ENCODE measurements around the gene CTAG2. TPM values are rescaled to one million over a fixed set of nuclear protein-coding genes. Genes with fewer than 3 reads are reported as not detected.

Gene CTAG2
- total and polyA plus RNA-seq, 2 donors (not counting 1 experiment from before 2014, with no cell fraction given): not detected

- Histone ChIP-seq H3K36me3 (replicated peaks in 1 of 2; ENCODE audit: control extremely low read depth in 1 of 2, control insufficient read depth in 1 of 2, extremely low read depth in 1 of 2, insufficient read depth in 2 of 2, low read length in 1 of 2) (no peaks in the 10 kb centered on the region), H3K4me2 (replicated peaks; ENCODE audit: low read depth, low read length, poor library complexity, severe bottlenecking) (no peak overlapping the region), H3K4me3 (ENCODE audit: control extremely low read depth in 1 of 5, extremely low read depth in 1 of 5, insufficient read depth in 1 of 5, low read depth in 2 of 5, low read length in 4 of 5) (no peak overlapping the region), H3K4me1 (ENCODE audit: control insufficient read depth in 2 of 2, insufficient read depth in 2 of 2, low read length in 2 of 2) (no peaks in the 10 kb centered on the region), H2AFZ (ENCODE audit: insufficient read depth, low read depth, low read length, poor library complexity, severe bottlenecking) (no peak overlapping the region), H3K79me2 (ENCODE audit: control insufficient read depth, insufficient read depth, low read length) (no peaks in the 10 kb centered on the region), H4K20me1 (ENCODE audit: control insufficient read depth, insufficient read depth, low read length, poor library complexity, severe bottlenecking) (no peaks in the 10 kb centered on the region), H3K9me3 (ENCODE audit: control extremely low read depth in 1 of 3, control insufficient read depth in 2 of 3, insufficient read depth in 1 of 3, low read length in 2 of 3) (no peaks in the 10 kb centered on the region), H3K27me3 (replicated peaks in 1 of 4; ENCODE audit: control extremely low read depth in 1 of 4, control insufficient read depth in 3 of 4, insufficient read depth in 4 of 4, low read length in 3 of 4) (no peaks in the 10 kb centered on the region), H3K27ac (ENCODE audit: low read length in 2 of 2) (no peak overlapping the region), H3K9ac (ENCODE audit: low read length) (no peak overlapping the region)
- 20% methylated on average over 1 of the region's 13 CpGs for WGBS (ENCODE audit: insufficient coverage)
- H3K27me3 Mint-ChIP-seq: no peaks in the 10 kb centered on the region
- H3K27ac Mint-ChIP-seq: no peak overlapping the region
- POLR2A ChIA-PET: no interaction called here
- intact Hi-C loops (cut with micrococcal nuclease): no loop called here
- no peaks in the 10 kb centered on the region for H3K4me1 Mint-ChIP-seq
- H3K9me3 Mint-ChIP-seq (ENCODE audit: insufficient read depth): no peaks in the 10 kb centered on the region
- ATAC-seq (ENCODE audit: low read depth) (no peak), DNase-seq (no peak)
- CTCF ChIA-PET: no interaction called here
- no peak overlapping the region for H3K4me3 Mint-ChIP-seq
- TF ChIP-seq, protein P1, sequence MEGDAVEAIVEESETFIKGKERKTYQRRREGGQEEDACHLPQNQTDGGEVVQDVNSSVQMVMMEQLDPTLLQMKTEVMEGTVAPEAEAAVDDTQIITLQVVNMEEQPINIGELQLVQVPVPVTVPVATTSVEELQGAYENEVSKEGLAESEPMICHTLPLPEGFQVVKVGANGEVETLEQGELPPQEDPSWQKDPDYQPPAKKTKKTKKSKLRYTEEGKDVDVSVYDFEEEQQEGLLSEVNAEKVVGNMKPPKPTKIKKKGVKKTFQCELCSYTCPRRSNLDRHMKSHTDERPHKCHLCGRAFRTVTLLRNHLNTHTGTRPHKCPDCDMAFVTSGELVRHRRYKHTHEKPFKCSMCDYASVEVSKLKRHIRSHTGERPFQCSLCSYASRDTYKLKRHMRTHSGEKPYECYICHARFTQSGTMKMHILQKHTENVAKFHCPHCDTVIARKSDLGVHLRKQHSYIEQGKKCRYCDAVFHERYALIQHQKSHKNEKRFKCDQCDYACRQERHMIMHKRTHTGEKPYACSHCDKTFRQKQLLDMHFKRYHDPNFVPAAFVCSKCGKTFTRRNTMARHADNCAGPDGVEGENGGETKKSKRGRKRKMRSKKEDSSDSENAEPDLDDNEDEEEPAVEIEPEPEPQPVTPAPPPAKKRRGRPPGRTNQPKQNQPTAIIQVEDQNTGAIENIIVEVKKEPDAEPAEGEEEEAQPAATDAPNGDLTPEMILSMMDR (IDR thresholded peaks at IDR 0.05): no peak
- TF ChIP-seq EZH2 (IDR thresholded peaks at IDR 0.05; ENCODE audit: borderline replicate concordance, insufficient read depth, low read depth, low read length, poor library complexity, severe bottlenecking): no peak
These were observed 3.2 kb downstream of the CTAG2 start for GRCh38 chrX:154650221-154650510.

DNA sequence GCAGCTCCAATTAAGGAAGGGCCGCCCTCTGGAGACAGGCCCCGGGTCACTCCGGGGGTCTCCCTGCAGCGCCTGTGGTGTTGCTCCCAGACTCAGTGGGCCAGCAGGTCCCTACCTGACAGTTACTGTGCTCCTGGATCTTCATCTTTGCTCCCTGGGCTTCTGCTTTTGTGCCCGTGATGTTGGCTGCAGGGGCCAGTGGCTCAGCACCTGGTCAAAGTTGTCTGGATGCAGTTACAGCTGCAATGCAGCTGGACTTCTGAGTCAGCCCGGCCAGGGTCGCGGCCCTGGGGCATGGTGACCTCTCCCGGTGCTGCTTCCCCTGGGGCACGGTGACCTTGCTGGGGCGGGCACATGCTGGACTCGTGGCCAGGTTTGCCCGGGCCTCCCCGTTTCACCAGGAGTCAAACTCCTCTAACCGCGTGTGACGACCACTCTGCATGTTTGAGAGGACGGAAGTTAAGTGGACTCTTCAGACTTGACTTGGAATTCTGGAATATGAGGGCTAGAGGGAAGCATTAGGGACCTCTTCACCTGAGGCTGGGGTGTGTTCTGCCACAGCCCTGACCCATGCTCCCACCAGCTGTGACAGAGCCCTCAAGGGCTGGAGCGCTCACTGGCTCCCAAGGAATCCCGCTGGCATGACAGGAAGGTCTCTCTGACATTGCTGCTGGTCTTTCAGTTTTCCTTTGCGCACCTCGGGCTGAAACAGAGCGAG is 3.7 kb downstream of the CTAG2 start:
- no peaks in the 10 kb centered on the region for H3K27me3 Mint-ChIP-seq
- Histone ChIP-seq H2AFZ (ENCODE audit: insufficient read depth, low read depth, low read length, poor library complexity, severe bottlenecking) (no peak overlapping the region), H3K4me3 (ENCODE audit: control extremely low read depth in 1 of 5, extremely low read depth in 1 of 5, insufficient read depth in 1 of 5, low read depth in 2 of 5, low read length in 4 of 5) (no peak overlapping the region), H3K36me3 (replicated peaks in 1 of 2; ENCODE audit: control extremely low read depth in 1 of 2, control insufficient read depth in 1 of 2, extremely low read depth in 1 of 2, insufficient read depth in 2 of 2, low read length in 1 of 2) (no peaks in the 10 kb centered on the region), H3K4me2 (replicated peaks; ENCODE audit: low read depth, low read length, poor library complexity, severe bottlenecking) (no peak overlapping the region), H3K27me3 (replicated peaks in 1 of 4; ENCODE audit: control extremely low read depth in 1 of 4, control insufficient read depth in 3 of 4, insufficient read depth in 4 of 4, low read length in 3 of 4) (no peaks in the 10 kb centered on the region), H3K9ac (ENCODE audit: low read length) (no peak overlapping the region), H3K4me1 (ENCODE audit: control insufficient read depth in 2 of 2, insufficient read depth in 2 of 2, low read length in 2 of 2) (no peaks in the 10 kb centered on the region), H3K79me2 (ENCODE audit: control insufficient read depth, insufficient read depth, low read length) (no peaks in the 10 kb centered on the region), H4K20me1 (ENCODE audit: control insufficient read depth, insufficient read depth, low read length, poor library complexity, severe bottlenecking) (no peaks in the 10 kb centered on the region), H3K27ac (ENCODE audit: low read length in 2 of 2) (no peak overlapping the region), H3K9me3 (ENCODE audit: control extremely low read depth in 1 of 3, control insufficient read depth in 2 of 3, insufficient read depth in 1 of 3, low read length in 2 of 3) (no peaks in the 10 kb centered on the region)
- TF ChIP-seq, protein P1 (IDR thresholded peaks at IDR 0.05): no peak
- TF ChIP-seq EZH2 (IDR thresholded peaks at IDR 0.05; ENCODE audit: borderline replicate concordance, insufficient read depth, low read depth, low read length, poor library complexity, severe bottlenecking): no peak
- no peaks in the 10 kb centered on the region for H3K4me1 Mint-ChIP-seq
- no peaks in the 10 kb centered on the region for H3K9me3 Mint-ChIP-seq (ENCODE audit: insufficient read depth)
- DNase-seq: no peak
- CTCF ChIA-PET: no interaction called here
- H3K4me3 Mint-ChIP-seq: no peak overlapping the region
- no peak overlapping the region for H3K27ac Mint-ChIP-seq
- ATAC-seq (ENCODE audit: low read depth): no peak
- WGBS (ENCODE audit: insufficient coverage): 67% methylated on average over 11 of the region's 23 CpGs
- intact Hi-C loops (cut with micrococcal nuclease): no loop called here
- POLR2A ChIA-PET: no interaction called here

Data from B cell (primary cell).